Hematopoietic multipotent progenitor cell (in vitro differentiated cells): ENCODE measurements around the gene DSCAM. TPM values are rescaled to one million over a fixed set of nuclear protein-coding genes. Genes with fewer than 3 reads are reported as not detected.

ENCODE experiments used
- DNase-seq, 3 donors: peaks; one replicate each; pipeline ENCODE4 v3.0.0-alpha.2; 2011 to 2015; ENCODE audit warnings: low read depth in 2 of 3, low spot score in 2 of 3
- total RNA-seq: library from RNA; depleted of rRNA; stranded (reverse); fragments of >200 nt; gene quantifications from one replicate; pipeline ENCODE4 v1.2.3, GENCODE V29; 2012

DSCAM gene
- total RNA-seq, 1 donor: not detected

- peak in 2 of 3 donors; percentile 33 to 59 for DNase-seq
Observed at GRCh38 chr21:40841524-40842196, 5.3 kb downstream of the DSCAM start.

DNA sequence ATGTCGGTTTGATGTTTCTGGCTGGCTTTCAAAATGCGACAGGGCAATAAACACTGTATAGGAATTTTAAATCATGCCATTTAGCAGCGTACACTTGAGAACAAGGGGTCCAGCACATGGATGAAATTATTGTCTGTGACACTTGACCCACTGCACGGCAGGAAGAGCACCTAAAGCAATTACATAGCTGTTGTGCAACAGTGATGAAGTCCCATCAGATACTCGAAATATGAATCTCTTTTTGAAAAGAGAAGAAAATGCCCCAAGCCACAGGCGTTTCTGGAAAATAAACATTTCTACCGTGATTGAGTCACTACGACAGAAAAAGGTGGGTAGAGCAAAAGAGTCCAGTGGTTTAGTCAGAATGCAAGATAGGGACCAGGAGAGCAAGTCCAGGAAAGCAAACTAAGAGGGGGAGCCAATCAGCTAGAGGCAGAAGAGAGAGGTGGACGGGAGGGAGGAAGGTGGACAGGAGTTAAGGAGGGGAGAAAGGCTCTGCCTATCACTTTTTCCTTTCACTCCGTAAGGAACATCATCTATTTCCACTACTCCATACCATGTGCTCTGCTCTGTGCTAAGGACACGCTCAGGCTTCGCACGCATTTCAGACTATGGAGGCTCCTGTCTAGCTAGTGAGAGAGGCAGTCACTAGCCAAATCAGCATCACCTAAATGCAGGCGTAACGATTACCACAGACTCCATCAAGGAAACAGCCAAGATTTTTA, 6.4 kb downstream of the DSCAM start:
- no peak for DNase-seq

GRCh38 chr21:40839521-40839920, 7.4 kb downstream of the DSCAM start:
- no peak for DNase-seq

GRCh38 chr21:40837456-40837855, 9.5 kb downstream of the DSCAM start:
- no peak for DNase-seq

DNA sequence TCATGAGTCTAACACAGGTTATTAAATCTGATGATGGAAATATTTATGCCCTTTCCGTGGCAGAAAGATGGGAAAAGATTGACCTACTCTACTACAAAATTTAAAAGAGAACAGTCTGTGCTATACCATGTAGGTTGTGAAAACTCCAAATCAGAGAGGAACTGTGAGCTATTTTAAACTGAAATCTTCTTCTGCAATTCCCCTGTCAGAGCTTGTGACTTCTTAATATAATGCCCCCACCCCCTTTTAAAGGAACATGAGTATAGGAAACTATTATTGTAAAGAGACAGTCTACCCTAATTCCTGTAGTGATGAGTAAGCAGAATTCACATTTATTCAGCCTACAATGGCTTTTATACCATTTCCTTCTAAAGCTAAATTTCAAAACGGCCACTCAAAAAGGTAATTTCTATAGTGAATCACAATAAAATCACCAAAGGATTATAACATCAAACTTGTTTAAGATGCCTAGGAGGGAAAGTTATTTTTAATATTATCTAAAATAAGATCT, 11.7 kb downstream of the DSCAM start:
- no peak for DNase-seq

DNA sequence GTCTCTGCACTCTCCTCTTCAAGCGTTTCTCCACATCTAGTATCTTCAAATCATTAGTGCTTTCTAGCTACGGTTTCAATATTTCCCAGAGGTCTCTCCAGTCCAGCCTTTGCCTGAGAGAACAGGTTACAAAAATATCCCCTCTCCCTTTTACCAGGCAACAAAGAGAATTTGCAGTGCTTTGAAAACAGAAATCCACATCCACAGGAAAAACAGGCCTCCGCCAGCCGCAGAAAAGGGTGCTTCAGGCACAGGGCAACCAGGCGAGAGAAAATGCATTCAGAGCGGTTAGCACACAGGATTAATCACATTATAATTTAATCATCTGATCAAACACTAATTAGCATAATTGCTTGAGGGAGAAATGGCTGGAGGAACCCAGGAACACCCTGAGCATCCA, 13.8 kb downstream of the DSCAM start:
- no peak for DNase-seq

- no peak for DNase-seq
Observed at GRCh38 chr21:40832316-40832715, 14.6 kb downstream of the DSCAM start.

DNA sequence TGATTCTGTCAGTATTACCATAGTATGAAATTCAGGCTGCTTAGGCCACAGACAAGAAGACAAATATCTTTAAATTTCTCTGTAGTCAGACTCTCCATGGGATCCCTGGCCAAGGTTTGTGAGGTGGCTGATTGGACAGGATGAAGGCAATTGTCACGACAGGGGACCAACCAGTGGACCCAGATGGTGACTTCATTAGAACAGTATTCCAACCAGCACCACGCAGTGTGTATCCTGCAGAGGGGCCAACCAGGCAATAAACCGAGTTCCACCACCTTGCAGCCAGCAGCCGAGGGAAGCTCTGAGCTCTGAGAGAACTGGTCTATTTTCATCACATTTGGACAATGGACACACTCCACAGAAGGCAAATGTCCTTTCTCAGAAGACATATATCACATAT, 16.1 kb downstream of the DSCAM start:
- DNase-seq: no peak

DNA sequence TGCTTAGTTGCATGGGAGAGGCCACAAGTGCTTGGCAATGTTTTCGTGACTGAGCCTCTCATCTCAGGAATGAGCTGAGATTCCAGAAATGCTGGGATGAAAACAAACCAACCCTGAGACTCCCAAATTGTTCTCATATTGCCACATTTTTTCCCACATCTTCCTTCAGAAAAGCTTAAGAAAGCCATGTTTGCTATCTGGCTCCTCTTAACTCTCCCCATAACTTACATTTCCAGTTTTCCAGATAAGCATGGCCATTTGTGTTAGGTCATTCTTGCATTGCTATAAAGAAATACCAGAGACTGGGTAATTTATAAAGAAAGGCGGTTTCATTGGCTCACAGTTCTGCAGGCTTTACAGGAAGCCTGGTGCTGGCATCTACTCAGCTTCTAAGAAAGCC, 17.2 kb downstream of the DSCAM start:
- no peak for DNase-seq

- DNase-seq: no peak
Observed at GRCh38 chr21:40829308-40829707, 17.6 kb downstream of the DSCAM start.

DNA sequence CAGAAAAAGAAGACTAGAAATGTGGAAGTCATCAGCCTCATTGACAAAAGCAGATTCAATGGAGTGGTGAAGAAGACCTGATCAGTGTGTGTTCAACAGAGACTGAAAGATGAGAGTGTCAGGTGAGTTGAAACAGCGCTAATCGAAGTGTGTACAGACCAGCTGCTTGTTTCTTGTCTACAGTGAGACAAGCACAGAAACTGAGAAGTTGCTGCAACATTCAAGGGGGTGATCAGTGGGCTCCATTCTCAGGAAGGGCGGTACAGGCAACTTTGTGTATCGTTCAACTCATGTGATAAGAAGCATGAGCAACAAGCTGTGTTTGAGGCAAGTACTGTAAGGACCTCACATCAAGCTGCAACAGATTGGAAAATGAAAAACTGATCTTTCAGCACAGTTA, 19.4 kb downstream of the DSCAM start:
- DNase-seq: no peak

DNA sequence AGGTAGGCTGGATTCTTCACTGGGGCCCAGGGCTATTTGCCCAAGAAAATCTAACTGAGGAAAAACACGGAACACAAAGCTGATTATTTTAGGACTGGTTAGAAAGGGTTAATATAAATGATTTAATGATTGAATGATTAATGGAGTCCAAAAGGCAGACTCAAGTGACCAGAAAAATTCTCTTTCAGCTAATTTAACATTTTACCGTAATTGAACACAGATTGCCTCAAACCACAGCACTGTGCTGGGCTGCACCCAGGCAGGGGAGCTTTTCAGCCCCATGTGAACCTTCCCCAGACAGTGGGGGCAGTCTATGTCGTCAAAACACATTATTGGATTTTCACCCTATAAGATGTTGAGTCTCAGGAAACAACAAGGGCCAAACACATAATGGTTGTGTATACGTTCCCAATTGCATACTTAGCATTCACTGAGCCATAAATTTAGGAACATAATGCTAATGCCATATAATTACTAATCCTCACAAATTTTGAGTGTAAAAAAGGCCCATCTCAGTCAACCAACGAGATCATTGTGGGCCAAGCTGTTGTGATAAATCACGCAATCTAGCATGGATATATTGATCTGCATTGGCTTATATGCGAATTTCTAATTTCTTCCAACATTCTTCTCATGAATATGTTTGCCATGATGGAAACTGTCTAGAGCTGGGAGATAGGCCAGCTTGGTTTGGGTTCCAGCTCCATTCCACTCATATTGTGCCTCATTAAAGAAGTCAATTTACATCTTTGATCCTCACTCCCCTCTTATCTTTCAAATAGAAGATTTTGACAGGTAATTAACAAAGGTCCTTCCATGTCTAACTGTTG, 27.7 kb downstream of the DSCAM start:
- DNase-seq: no peak

DNA sequence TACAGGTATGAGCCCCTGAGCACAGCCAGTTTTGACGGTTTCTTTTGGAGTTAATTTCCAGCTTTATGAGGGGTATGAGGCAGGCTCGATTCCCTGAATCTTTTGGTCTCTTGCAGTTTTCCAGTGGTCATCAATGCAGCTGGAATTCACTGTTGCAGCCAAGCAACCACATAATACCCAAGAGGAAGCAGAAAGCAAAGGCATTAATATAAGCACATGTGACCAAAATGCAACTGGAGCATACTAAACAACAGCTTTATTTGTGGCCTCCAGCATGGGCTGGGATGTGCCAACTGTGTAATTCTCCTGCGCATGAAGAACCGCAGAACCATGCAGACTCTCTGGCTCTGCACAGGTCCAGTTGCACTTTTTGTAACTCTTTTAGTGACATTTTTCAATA, 33.0 kb downstream of the DSCAM start:
- no peak for DNase-seq

DNA sequence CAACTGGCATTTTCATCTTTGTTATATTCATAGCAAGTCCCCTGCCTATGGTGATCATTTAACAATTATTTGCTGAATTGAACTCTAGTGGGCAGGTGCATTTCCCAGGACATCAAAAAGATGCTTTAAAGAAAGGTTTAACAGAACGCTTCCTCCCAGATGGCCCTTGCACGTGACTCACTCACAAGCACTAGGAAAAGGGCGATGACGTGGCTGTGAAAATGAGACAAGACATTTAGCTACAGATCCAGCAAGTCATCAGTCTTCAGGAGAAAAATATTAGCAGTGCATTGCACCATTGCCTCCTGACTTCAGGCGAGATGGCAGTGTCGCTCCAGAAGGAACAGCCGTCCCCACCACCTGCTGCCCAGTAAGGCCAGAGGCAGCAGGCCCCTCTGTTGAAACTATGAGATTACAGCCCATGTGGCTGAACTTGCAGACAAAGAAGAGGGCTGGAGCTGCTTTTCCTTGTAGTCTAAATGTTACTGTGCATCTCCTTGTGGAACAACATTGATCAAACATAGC, 37.2 kb downstream of the DSCAM start:
- no peak for DNase-seq

DNA sequence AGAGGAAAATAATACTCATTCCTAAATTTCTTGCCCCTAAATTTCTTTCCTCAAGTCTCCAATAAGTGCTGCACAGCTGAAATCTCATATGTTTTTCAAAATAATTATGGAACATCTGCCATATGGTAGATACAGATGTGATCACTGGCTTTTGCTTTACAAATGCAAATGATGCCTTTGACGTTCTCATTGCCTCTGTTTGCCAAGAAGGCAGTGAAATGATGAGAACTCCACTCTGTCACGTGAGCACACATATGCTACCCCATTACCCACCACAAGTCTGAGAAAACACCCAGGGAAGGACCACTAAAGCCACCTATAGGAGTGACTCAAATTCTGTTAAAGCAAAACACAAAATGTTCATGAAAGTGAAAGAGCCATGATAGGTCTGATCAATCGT, 43.9 kb downstream of the DSCAM start:
- no peak for DNase-seq

DNA sequence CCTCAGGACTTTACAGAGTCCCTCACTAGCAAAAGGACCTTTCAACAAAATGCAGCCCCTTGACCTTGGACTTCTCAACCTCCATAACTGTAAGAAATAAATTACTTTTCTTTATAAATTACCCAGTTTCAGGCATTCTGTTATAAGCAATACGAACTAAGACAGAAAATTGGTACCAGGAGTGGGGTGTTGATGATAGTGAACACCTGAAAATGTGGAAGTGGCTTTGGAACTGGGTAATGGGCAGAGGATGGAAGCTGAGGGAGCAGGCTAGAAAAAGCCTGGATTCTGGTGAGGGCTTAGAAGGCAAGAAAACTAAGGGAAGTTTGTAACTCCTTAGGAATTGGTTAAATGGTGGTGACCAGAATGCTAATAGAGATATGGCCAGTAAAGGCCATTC, 46.8 kb downstream of the DSCAM start:
- DNase-seq: no peak

DNA sequence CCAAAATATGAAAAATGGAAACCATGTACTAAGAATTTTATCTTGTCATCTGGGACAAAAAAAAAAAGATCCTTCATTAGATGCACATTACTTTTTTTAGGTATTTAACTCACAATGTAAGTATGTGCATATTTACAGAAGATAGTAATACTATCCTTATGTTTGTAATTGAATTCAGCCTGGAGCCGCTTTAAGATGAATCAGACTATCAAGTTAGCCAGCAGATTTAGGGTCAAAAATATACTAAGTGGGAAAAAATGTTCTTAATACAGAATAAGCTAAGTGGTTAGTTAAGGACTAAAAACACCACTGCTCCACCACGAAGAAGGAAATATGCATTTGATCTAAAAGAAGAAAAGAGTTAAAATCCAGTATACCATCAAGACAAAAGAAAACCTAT, 49.1 kb downstream of the DSCAM start:
- DNase-seq: no peak

DNA sequence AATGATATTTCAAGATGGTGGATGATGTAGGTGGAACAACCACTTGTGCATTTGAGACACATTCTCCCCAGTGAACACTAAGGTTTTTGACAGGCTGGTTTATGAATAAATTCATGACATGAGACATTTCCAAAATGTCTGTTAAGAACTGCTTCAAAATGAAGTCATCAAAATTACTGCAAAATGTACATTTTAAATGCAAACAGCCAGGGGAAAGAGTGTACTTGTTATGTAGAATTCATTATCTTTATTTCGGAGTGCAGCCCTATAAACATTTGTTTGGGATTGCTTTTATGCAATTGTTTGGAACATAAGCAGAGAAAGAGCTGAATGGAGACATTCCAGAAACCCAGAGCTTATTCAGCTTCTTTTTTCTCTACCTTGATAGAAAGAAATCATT, 49.5 kb downstream of the DSCAM start:
- DNase-seq: no peak

DNA sequence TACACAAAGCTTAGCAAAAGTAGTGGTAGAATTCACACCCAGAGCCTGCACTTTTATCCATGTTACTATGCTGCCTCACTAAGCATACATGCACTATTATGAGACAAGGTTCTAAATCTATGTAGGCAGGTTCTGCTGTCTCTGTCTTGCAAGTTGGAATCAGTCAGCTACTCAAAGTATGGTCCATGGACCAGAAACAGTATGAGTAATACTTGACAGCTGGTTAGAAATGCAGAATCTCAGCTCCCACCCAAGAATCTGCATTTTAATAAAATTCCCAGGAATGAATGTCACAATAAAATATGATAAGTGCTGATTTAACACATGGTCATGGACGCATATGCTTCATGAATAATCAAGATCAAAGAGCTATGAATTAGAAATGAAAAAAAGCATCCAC, 50.5 kb downstream of the DSCAM start:
- DNase-seq: no peak

DNA sequence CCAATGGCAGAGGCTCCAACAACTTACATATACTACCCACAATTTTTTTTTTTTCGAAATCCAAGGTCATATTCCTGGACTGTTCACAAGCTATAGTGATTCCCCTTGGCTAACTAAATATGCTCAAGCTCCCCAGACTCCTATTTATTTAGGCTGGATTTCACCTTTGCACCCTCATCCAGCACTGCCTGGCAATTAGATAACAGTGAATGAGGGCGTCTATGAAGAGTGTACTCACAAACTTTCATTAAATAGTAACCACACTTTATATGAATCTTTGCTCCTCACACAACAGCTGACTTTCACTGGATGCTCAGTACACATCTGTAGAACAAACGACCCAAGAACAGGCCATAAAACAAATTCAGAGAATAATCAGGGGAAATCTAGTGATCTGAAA, 51.6 kb downstream of the DSCAM start:
- DNase-seq: no peak
